Caco-2 (cell line): ENCODE data around the gene IL10RA. TPM values are rescaled to one million over a fixed set of nuclear protein-coding genes. Genes with fewer than 3 reads are reported as not detected.

Experiments used
- BruUV-seq: library from RNA; stranded (reverse); fragments of 400-500 nt; replicated peaks from 2 replicates; lab custom pipeline; 2021; lab: Mats Ljungman, UMichigan
- CTCF ChIA-PET: fragments of 300-600 bp; sonication (Branson Sonifier 250); formaldehyde crosslinking; loops from one replicate; lab custom pipeline; 2022; ENCODE audit warnings: antibody characterized with exemption; lab: Charles Lee
- POLR2A ChIA-PET: fragments of 300-600 bp; sonication (Branson Sonifier 250); formaldehyde crosslinking; loops from one replicate; lab custom pipeline; 2022; ENCODE audit warnings: antibody characterized with exemption; lab: Charles Lee
- DNase-seq, 2 experiments: peaks; one replicate each; pipeline versions ENCODE4 v3.0.0 to v3.0.0-alpha.2; 2020 to 2022
- H3K27me3 ChIP-seq: replicated peaks from 2 replicates; pipeline ENCODE4 v1.6.0; 2011; ENCODE audit warnings: low read length; ENCODE audit not compliant: control insufficient read depth, insufficient read depth
- H3K36me3 ChIP-seq: 2 replicates; pipeline ENCODE4 v1.5.1; 2011; ENCODE audit warnings: low read length; ENCODE audit not compliant: control insufficient read depth, insufficient read depth
- H3K4me1 ChIP-seq: fragments of 250-450 bp; sonication (Bioruptor Pico); 2 replicates; pipeline ENCODE4 v1.5.1; 2020; ENCODE audit warnings: mild to moderate bottlenecking
- H3K4me3 ChIP-seq: 2 replicates; pipeline ENCODE4 v1.5.1; 2011; ENCODE audit warnings: low read depth, mild to moderate bottlenecking, control low read depth, low read length
- H3K9me3 ChIP-seq: fragments of 250-450 bp; sonication (Bioruptor Pico); 2 replicates; pipeline ENCODE4 v1.5.1; 2020; ENCODE audit warnings: mild to moderate bottlenecking, moderate library complexity
- H3K27ac Mint-ChIP-seq: one replicate; pipeline ENCODE4 v1.8.0; 2022; ENCODE audit warnings: mixed read lengths; ENCODE audit not compliant: unreplicated experiment
- H3K27me3 Mint-ChIP-seq: one replicate; pipeline ENCODE4 v1.8.0; 2022; ENCODE audit warnings: mixed read lengths; ENCODE audit not compliant: insufficient read depth, unreplicated experiment
- H3K36me3 Mint-ChIP-seq: one replicate; pipeline ENCODE4 v1.8.0; 2022; ENCODE audit warnings: mild to moderate bottlenecking, mixed read lengths; ENCODE audit not compliant: insufficient read depth, unreplicated experiment
- H3K4me1 Mint-ChIP-seq: one replicate; pipeline ENCODE4 v1.8.0; 2022; ENCODE audit warnings: low read depth, mixed read lengths; ENCODE audit not compliant: unreplicated experiment
- H3K4me3 Mint-ChIP-seq: one replicate; pipeline ENCODE4 v1.8.0; 2022; ENCODE audit warnings: mild to moderate bottlenecking, moderate library complexity, mixed read lengths; ENCODE audit not compliant: unreplicated experiment
- H3K9me3 Mint-ChIP-seq: one replicate; pipeline ENCODE4 v1.8.0; 2022; ENCODE audit warnings: mixed read lengths; ENCODE audit not compliant: unreplicated experiment
- intact Hi-C: fragments of 100-400 bp; cut with micrococcal nuclease; formaldehyde crosslinking; loops from one replicate; pipeline ENCODE4 v1.10.0; 2022; ENCODE audit not compliant: unreplicated experiment
- total RNA-seq: library from RNA; stranded (reverse); gene quantifications from 2 replicates; pipeline ENCODE4 v1.2.3, GENCODE V29; 2022
- TF ChIP-seq, protein P1 (sequence below), 2 experiments: fragments of 200-600 bp in 1 of 2; IDR thresholded peaks; 1 replicate in 1 of 2; 2 replicates in 1 of 2; pipeline versions ENCODE4 v1.5.1 to v1.8.0; 2011 to 2022; ENCODE audit warnings: antibody characterized with exemption in 1 of 2, control low read depth in 1 of 2, inconsistent platforms in 1 of 2, low read depth in 1 of 2, low read length in 1 of 2, mild to moderate bottlenecking in 1 of 2, moderate library complexity in 1 of 2; ENCODE audit not compliant: insufficient read depth in 1 of 2, severe bottlenecking in 1 of 2, unreplicated experiment in 1 of 2

The IL10RA gene
- total RNA-seq, 1 experiment from 2014 or later = 1.6 TPM

DNA sequence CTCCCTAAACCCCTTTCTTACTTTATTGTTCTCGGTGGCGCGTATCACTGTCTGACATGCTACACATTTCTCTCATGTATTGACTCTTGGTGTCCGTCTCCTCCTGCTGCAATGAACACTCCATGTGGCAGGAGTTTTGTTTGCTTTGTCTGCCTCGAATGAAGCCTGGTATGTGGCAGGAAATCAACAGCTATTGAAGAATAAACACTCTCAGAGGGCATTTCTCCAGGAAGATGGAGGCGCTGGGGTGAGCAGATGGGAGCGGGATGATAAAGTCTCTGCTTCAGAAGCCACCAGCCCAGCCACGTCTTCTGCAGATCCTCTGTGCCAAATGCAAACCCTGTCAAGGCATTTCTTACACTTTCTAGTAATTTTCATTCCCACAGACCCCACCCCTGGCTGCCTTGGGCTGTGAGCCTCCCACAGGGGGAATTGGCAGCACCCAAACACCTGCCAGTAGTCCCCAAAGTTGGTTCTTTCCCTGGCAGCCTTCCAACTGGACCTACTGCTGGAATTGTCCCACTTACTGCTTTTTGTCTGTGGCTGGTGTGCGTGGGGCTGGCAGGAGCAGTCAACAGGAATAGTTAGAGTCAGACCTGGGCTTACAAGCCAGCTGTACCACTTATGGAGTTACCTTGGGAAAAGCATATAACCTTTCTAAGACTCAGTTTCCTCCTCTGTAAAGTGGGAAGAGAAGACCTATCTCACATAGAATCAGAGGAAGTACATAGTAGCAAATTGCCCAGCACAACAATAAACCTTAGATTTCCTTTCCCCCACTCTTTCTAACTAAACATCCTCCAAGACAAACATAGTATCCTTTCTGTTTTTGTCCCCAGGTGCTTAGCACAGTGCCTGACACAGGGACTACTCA is 13.3 kb upstream of the IL10RA start:
- peaks cover 4% of the 10 kb centered on the region for H3K27me3 Mint-ChIP-seq
- no peaks in the 10 kb centered on the region for H3K4me1 Mint-ChIP-seq
- TF ChIP-seq, protein P1, sequence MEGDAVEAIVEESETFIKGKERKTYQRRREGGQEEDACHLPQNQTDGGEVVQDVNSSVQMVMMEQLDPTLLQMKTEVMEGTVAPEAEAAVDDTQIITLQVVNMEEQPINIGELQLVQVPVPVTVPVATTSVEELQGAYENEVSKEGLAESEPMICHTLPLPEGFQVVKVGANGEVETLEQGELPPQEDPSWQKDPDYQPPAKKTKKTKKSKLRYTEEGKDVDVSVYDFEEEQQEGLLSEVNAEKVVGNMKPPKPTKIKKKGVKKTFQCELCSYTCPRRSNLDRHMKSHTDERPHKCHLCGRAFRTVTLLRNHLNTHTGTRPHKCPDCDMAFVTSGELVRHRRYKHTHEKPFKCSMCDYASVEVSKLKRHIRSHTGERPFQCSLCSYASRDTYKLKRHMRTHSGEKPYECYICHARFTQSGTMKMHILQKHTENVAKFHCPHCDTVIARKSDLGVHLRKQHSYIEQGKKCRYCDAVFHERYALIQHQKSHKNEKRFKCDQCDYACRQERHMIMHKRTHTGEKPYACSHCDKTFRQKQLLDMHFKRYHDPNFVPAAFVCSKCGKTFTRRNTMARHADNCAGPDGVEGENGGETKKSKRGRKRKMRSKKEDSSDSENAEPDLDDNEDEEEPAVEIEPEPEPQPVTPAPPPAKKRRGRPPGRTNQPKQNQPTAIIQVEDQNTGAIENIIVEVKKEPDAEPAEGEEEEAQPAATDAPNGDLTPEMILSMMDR (IDR thresholded peaks at IDR 0.05; ENCODE audit: insufficient read depth in 1 of 2, low read depth in 1 of 2, low read length in 1 of 2, severe bottlenecking in 1 of 2, unreplicated experiment in 1 of 2) = no peak
- H3K9me3 Mint-ChIP-seq = no peaks in the 10 kb centered on the region
- POLR2A ChIA-PET = interaction anchor here (0.6 kb wide), 1 partner anchor 74 kb away, joined by 12 read pairs; no protein-coding TSS in a partner anchor
- H3K9me3 ChIP-seq = no peaks in the 10 kb centered on the region
- intact Hi-C loops = no loop called here
- H3K27ac Mint-ChIP-seq = no peak overlapping the region
- no peaks in the 10 kb centered on the region for H3K4me1 ChIP-seq
- H3K36me3 Mint-ChIP-seq = no peaks in the 10 kb centered on the region
- no peak overlapping the region for H3K4me3 Mint-ChIP-seq
- H3K36me3 ChIP-seq = no peaks in the 10 kb centered on the region
- BruUV-seq = no TSS peak
- H3K27me3 ChIP-seq = no peaks in the 10 kb centered on the region
- CTCF ChIA-PET = interaction anchor here (0.6 kb wide), 1 partner anchor 40 kb away, joined by 3 read pairs; no protein-coding TSS in a partner anchor
- no peak overlapping the region for H3K4me3 ChIP-seq
- DNase-seq = no peak

DNA sequence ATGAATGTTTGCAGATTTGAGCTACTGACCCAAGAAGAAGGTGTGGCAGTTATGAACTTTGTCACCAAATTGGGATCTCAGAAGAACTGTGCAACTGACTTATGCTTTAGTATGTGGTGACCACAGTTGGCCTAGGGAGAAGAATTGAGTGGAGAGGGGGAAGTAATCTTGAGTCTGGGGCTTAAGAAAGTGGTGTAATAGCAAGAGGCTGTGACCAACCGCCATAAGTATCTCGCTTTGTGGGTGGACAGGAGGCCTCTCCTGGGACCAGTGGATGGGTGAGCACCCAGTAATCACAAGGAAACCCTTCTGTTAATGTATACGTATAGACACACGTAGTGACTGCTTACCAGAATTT is 12.7 kb upstream of the IL10RA start:
- DNase-seq = no peak
- Histone ChIP-seq H3K9me3 (no peaks in the 10 kb centered on the region), H3K4me3 (no peak overlapping the region), H3K4me1 (no peaks in the 10 kb centered on the region), H3K27me3 (no peaks in the 10 kb centered on the region), H3K36me3 (no peaks in the 10 kb centered on the region)
- intact Hi-C loops = no loop called here
- Mint-ChIP-seq H3K27ac (no peak overlapping the region), H3K4me1 (no peaks in the 10 kb centered on the region), H3K36me3 (no peaks in the 10 kb centered on the region), H3K4me3 (no peak overlapping the region), H3K27me3 (peaks cover 4% of the 10 kb centered on the region), H3K9me3 (no peaks in the 10 kb centered on the region)
- no TSS peak for BruUV-seq
- ChIA-PET POLR2A (no interaction called here), CTCF (interaction anchor here (0.6 to 0.7 kb wide), 2 partner anchors 41 to 75 kb away, joined by 3 read pairs; no protein-coding TSS in a partner anchor)
- TF ChIP-seq, protein P1 (IDR thresholded peaks at IDR 0.05; ENCODE audit: insufficient read depth in 1 of 2, low read depth in 1 of 2, low read length in 1 of 2, severe bottlenecking in 1 of 2, unreplicated experiment in 1 of 2) = no peak

DNA sequence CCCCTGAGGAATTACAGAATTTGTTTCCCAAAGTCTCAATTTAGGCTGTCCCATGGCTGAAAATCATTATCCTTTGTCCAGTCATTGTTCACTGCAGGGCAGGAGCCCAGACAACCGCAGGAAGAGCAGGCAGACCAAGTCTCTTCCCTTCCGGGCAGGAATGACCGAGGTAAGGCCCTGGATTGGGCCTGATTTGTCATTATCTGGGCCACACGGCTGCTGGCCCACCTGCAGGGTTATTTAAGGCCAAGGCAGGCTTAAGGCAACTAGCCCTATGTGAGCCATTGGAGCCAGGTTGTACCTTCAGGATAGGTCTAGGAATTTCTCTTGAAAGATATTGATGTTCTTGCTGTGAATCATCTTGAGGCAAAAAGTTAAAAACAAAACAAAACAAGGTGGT is 9.7 kb upstream of the IL10RA start:
- no peaks in the 10 kb centered on the region for H3K9me3 Mint-ChIP-seq
- no peaks in the 10 kb centered on the region for H3K36me3 Mint-ChIP-seq
- no peak overlapping the region for H3K4me3 ChIP-seq
- no peak overlapping the region for H3K27ac Mint-ChIP-seq
- TF ChIP-seq, protein P1 (IDR thresholded peaks at IDR 0.05; ENCODE audit: insufficient read depth in 1 of 2, low read depth in 1 of 2, low read length in 1 of 2, severe bottlenecking in 1 of 2, unreplicated experiment in 1 of 2) = no peak
- POLR2A ChIA-PET = interaction anchor here (0.5 to 0.7 kb wide), 2 partner anchors 176 to 222 kb away, joined by 4 to 5 read pairs; no protein-coding TSS in a partner anchor
- CTCF ChIA-PET = interaction anchor here (0.6 kb wide), 1 partner anchor 132 kb away, joined by 3 read pairs; no protein-coding TSS in a partner anchor
- DNase-seq = no peak
- no peak overlapping the region for H3K4me3 Mint-ChIP-seq
- no TSS peak for BruUV-seq
- no peaks in the 10 kb centered on the region for H3K27me3 ChIP-seq
- peaks cover 6% of the 10 kb centered on the region for H3K4me1 Mint-ChIP-seq
- no peaks in the 10 kb centered on the region for H3K36me3 ChIP-seq
- H3K4me1 ChIP-seq = no peaks in the 10 kb centered on the region
- no peaks in the 10 kb centered on the region for H3K9me3 ChIP-seq
- peaks cover 2% of the 10 kb centered on the region for H3K27me3 Mint-ChIP-seq
- intact Hi-C loops = no loop called here
